ACC112 (cell line): Measurements from ENCODE around the gene TBC1D5.

Experiments used
- H2AFZ ChIP-seq: fragments of 200-600 bp; sonication (generic); one replicate; pipeline ENCODE4 v1.6.0; 2017; ENCODE audit warnings: antibody characterized with exemption, low read length; ENCODE audit not compliant: unreplicated experiment
- H3K27ac ChIP-seq: fragments of 200-600 bp; sonication (generic); 2 replicates; pipeline ENCODE4 v1.5.1; 2014; ENCODE audit warnings: low read depth, mild to moderate bottlenecking, antibody characterized with exemption, low read length, moderate library complexity
- H3K27me3 ChIP-seq: fragments of 200-600 bp; sonication (generic); 2 replicates; pipeline ENCODE4 v1.6.1; 2014; ENCODE audit warnings: mild to moderate bottlenecking, antibody characterized with exemption, low read length, moderate library complexity, mixed read lengths; ENCODE audit not compliant: insufficient read depth
- H3K36me3 ChIP-seq: fragments of 200-600 bp; sonication (generic); 2 replicates; pipeline ENCODE4 v1.6.1; 2016; ENCODE audit warnings: mild to moderate bottlenecking, antibody characterized with exemption, low read length, moderate library complexity, mixed read lengths; ENCODE audit not compliant: insufficient read depth
- H3K4me1 ChIP-seq: fragments of 200-600 bp; sonication (generic); one replicate; pipeline ENCODE4 v1.6.1; 2016; ENCODE audit warnings: low read length, mixed read lengths; ENCODE audit not compliant: insufficient read depth, unreplicated experiment, control insufficient read depth
- H3K4me3 ChIP-seq: fragments of 200-600 bp; sonication (generic); 2 replicates; pipeline ENCODE4 v1.5.1; 2014; ENCODE audit warnings: mild to moderate bottlenecking, low read depth, low read length
- H3K79me2 ChIP-seq: fragments of 200-600 bp; sonication (generic); one replicate; pipeline ENCODE4 v1.6.0; 2016; ENCODE audit warnings: low read length; ENCODE audit not compliant: control insufficient read depth, unreplicated experiment, insufficient read depth

TBC1D5 gene

DNA sequence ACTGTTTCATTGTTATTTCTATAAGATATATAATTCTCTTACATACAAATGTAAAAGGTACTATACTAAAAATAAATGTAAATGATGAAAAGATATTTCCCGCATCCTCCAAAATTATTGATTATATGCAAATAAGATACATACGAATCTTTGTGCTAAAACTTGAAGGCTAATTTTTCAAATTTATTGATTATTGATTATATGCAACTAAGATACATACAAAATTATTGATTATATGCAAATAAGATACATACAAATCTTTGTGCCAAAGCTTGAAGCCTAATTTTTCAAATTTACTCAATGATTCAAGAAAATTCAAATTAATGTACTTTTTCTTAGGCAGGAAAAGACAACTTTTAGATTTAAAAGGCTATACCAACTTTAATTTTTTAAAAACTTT, 319.8 kb downstream of the TBC1D5 start:
- H3K79me2 ChIP-seq = no peaks in the 10 kb centered on the region
- H3K4me3 ChIP-seq = no peak overlapping the region
- H3K4me1 ChIP-seq = peaks cover 3% of the 10 kb centered on the region
- H3K36me3 ChIP-seq = no peaks in the 10 kb centered on the region
- H3K27ac ChIP-seq = no peak overlapping the region
- no peak overlapping the region for H2AFZ ChIP-seq
- no peaks in the 10 kb centered on the region for H3K27me3 ChIP-seq

DNA sequence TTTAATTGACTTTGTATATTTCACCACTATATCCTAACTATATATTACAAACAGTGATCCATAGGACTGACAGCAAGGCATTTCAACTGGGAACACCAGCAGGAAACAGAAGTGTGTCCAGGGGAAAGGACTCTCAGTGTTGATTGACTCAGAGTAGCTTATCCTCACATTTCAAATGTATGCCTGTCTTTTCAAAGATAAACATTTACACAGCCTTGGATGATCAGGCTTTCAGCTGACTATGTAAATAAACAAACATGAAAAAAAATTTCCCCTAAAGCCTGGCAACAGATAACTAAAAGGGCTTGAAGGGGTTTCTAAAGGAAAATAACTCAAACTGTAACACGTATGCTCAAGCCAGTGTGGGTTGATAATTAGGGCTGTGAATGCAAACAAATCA, 321.8 kb downstream of the TBC1D5 start:
- no peak overlapping the region for H3K4me3 ChIP-seq
- H2AFZ ChIP-seq = no peak overlapping the region
- peaks cover 3% of the 10 kb centered on the region for H3K4me1 ChIP-seq
- H3K79me2 ChIP-seq = no peaks in the 10 kb centered on the region
- no peaks in the 10 kb centered on the region for H3K27me3 ChIP-seq
- H3K36me3 ChIP-seq = no peaks in the 10 kb centered on the region
- no peak overlapping the region for H3K27ac ChIP-seq

DNA sequence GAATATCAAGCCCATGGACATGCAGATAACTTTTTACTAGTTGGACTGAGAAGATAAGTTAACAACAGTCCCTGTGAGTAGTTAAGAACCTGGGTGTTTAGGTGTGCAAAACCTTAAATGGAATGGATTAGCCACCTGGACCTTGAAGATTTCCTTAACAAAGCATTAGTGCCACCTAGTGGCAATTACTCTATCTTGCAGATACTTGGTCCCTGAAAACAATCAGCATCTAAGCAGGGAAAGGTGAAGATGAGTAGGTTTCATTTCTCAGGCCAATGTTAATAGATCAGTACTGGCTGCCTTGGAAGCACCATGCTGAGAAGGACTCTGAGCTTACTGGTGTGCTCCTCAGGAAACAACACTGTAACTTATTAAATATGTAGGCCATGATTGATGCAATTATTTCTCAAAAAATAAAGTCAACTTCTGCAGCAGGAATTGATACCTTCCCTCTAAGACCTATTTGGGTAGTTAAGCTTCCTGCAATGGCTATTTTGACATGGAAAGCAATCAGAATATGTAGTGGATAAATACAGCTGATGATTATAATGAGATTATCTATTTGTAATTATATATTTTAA, 329.4 kb downstream of the TBC1D5 start:
- H2AFZ ChIP-seq = no peak overlapping the region
- no peak overlapping the region for H3K27ac ChIP-seq
- H3K4me3 ChIP-seq = no peak overlapping the region
- H3K4me1 ChIP-seq = no peaks in the 10 kb centered on the region
- no peaks in the 10 kb centered on the region for H3K36me3 ChIP-seq
- H3K27me3 ChIP-seq = no peaks in the 10 kb centered on the region
- no peaks in the 10 kb centered on the region for H3K79me2 ChIP-seq

DNA sequence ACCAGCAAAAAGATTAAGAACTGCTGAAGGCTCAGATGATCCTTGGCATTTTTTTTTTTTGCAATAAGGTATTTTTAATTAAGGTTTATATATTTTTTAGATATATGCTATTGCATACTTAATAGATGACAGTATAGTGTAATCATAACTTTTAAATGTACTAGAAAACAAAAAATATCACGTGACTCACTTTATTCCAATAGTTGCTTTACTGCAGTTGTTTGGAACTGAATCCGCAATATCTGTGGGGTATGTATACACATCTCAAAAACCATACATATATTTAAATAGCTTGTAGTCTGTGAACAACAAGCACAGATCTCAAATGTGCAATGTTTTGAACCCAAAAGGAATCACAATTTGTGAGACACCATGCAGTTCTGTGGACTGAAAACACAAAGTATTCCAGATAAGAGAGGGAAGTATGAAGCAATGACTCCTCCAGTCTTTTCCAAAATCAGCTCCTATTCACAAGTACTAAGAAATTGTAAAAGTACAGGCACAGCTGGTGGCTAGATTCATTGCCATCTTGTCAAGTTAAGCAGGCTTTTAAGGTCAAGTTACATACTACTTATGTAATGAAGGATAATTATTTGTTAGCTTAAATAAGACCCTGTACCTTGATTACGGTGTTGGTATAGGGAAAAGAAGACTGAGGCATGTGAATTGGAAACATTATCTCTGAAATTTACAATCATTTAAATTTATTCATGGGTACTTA, 331.1 kb downstream of the TBC1D5 start:
- Histone ChIP-seq H3K36me3 (no peaks in the 10 kb centered on the region), H3K27me3 (no peaks in the 10 kb centered on the region), H3K27ac (no peak overlapping the region), H3K4me1 (no peaks in the 10 kb centered on the region), H3K79me2 (no peaks in the 10 kb centered on the region), H3K4me3 (no peak overlapping the region), H2AFZ (no peak overlapping the region)

DNA sequence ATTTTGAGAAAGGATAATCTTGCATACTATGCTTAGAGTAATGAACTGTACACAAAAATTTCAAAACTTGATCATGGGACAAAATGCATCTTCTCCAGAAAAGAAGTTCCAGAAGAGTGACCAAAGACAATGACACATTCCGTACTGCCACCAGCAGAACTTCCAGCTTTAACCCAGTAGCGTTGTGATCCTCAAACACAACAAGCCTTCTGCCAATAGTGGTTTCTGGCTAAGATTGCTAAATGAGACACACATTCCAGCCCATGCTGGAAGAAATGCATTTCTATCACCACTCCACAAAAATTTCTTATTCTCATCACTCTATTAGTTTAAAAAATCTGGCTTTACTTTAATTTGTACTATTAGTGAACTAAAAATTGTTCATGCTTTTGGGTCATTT, 334.9 kb downstream of the TBC1D5 start:
- Histone ChIP-seq H3K36me3 (no peaks in the 10 kb centered on the region), H3K27ac (no peak overlapping the region), H3K79me2 (no peaks in the 10 kb centered on the region), H3K4me1 (no peaks in the 10 kb centered on the region), H3K27me3 (no peaks in the 10 kb centered on the region), H3K4me3 (no peak overlapping the region), H2AFZ (no peak overlapping the region)

DNA sequence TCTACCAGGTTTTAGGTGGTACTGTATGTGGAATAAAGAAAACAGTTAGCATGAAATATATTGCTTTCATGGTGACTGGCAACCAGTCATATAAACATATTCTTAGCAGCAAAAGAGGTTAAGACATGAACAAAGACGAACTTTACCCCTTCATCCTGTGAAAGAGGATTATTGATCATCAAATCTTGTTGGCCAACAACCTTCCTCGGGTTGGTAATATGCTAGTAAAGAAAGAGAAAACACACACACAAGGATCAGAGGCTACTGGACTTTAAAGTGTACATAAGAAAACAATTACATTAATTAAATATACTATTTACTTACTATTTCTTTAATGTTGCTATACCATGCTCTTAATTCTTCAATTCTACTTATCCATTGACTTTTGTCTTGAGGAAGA, 337.9 kb downstream of the TBC1D5 start:
- H3K79me2 ChIP-seq = no peaks in the 10 kb centered on the region
- H3K36me3 ChIP-seq = no peaks in the 10 kb centered on the region
- no peak overlapping the region for H3K4me3 ChIP-seq
- no peaks in the 10 kb centered on the region for H3K27me3 ChIP-seq
- H2AFZ ChIP-seq = no peak overlapping the region
- H3K4me1 ChIP-seq = no peaks in the 10 kb centered on the region
- no peak overlapping the region for H3K27ac ChIP-seq

DNA sequence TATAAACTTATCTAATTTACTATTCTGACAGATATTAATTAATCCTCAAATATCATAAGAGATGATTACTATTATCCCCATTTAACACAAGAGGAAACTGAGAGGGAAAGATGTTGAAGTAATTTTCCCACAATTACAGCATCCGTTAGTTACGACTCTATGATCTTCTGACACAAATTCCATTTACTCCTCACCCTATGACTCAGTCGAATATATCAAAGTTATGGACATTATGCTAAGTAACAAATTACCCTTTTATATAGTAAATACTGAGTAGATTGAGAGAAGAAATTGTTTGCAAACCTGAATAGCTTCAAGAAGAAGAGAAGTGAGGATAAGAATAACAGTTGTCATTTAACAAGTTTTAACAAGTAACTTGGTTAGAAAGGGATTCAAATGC, 340.0 kb downstream of the TBC1D5 start:
- H3K27me3 ChIP-seq = no peaks in the 10 kb centered on the region
- no peaks in the 10 kb centered on the region for H3K79me2 ChIP-seq
- no peaks in the 10 kb centered on the region for H3K4me1 ChIP-seq
- H3K36me3 ChIP-seq = no peaks in the 10 kb centered on the region
- H2AFZ ChIP-seq = no peak overlapping the region
- no peak overlapping the region for H3K27ac ChIP-seq
- H3K4me3 ChIP-seq = no peak overlapping the region

DNA sequence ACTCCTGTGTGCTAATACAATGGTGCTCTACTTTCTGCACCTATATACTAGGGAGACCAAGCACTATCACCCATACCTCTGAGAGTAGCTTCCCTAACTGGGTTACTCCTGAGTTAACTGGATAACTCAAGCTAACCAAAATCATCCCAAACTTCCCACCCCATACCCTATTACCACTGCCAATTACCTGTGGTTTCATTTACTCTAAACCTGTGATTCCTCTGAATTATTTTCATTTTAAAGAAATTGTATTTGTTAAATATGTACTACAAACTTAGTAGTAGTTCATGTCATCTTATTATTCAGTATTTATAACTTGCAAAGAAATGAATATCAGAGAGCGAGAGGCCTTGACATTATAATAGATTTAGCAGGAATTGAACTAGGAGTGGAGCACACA, 340.5 kb downstream of the TBC1D5 start:
- H3K27me3 ChIP-seq = no peaks in the 10 kb centered on the region
- H3K27ac ChIP-seq = no peak overlapping the region
- no peak overlapping the region for H3K4me3 ChIP-seq
- H2AFZ ChIP-seq = no peak overlapping the region
- H3K36me3 ChIP-seq = no peaks in the 10 kb centered on the region
- H3K4me1 ChIP-seq = no peaks in the 10 kb centered on the region
- H3K79me2 ChIP-seq = no peaks in the 10 kb centered on the region

DNA sequence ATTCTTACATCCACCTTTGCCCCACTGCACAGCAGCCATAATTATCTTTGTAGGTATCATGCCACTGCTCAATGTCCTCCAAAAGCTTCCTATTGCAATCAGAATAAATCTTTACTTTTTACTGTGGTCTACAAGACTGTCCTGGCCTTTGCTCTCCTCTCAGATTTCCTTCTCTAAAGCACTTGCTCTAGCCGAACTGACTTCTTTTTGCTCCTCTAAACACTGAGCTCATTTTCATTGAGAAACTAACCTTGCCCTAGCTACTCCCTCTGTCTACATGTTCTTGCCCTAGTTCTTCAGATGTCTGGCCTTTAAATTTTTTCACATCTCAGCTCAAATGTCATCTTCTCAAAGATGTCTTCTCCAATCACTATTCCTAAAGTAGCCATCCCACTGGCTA, 342.8 kb downstream of the TBC1D5 start:
- H3K4me1 ChIP-seq = no peaks in the 10 kb centered on the region
- no peaks in the 10 kb centered on the region for H3K79me2 ChIP-seq
- no peak overlapping the region for H3K4me3 ChIP-seq
- no peaks in the 10 kb centered on the region for H3K36me3 ChIP-seq
- no peaks in the 10 kb centered on the region for H3K27me3 ChIP-seq
- H2AFZ ChIP-seq = no peak overlapping the region
- no peak overlapping the region for H3K27ac ChIP-seq

DNA sequence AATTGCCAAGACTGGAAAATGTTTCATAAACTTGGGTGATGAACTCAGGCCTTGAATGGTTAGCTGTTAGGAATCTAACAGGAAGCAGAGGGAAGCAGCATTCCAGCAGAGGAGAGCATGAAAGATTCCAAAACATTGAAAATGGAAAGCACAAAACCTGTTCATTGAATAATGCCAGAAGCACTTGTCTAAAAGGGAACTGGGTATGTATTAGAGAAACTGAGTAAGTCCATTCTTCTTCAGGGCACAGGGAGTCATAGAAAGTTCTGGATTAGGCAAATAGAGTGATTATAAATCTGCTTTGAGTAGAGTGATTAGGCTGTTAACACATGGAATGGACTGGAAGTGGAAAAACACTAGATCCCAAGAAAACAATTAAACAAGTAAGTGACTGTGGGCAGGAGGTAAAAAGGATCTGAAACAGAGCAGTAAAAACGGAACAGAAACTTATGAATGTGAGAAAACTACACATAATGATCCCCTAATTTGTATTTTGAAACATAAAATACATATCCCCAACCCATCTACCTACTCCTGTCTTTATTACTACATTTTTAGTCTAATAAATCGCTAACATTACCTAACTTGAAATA, 343.4 kb downstream of the TBC1D5 start:
- Histone ChIP-seq H3K4me3 (no peak overlapping the region), H3K79me2 (no peaks in the 10 kb centered on the region), H3K27me3 (no peaks in the 10 kb centered on the region), H3K27ac (no peak overlapping the region), H2AFZ (no peak overlapping the region), H3K36me3 (peaks cover 2% of the 10 kb centered on the region; the same call in 1 of the 2 replicates), H3K4me1 (no peaks in the 10 kb centered on the region)

DNA sequence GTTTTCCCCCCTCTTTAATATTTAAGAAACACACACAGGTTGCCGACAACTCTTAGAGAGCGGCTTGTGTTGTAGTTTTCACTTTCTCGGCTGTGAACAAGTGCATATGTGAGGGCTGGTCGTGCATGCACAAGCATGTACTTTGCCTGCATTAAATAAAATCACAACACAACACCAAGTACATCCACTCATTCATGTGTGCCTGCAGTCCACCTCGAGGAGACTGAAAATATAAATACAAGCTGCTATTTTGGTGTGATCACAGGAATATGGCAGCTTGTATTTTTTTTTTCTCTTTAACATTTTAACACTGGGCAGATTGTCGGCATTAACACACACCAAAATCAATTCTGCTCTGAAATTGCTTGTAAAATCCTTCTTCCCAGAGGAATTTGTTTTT, 346.4 kb downstream of the TBC1D5 start:
- no peak overlapping the region for H3K4me3 ChIP-seq
- H3K27me3 ChIP-seq = no peaks in the 10 kb centered on the region
- no peak overlapping the region for H2AFZ ChIP-seq
- H3K27ac ChIP-seq = no peak overlapping the region
- peaks cover 5% of the 10 kb centered on the region; the same call in 1 of the 2 replicates for H3K36me3 ChIP-seq
- no peaks in the 10 kb centered on the region for H3K79me2 ChIP-seq
- H3K4me1 ChIP-seq = no peaks in the 10 kb centered on the region
